A549 treated with AZD2906 at 1 μM for 4 hours (cell line): ENCODE data around the gene HMGN5. TPM values are rescaled to one million over a fixed set of nuclear protein-coding genes. Genes with fewer than 3 reads are reported as not detected.

Experiments
- total RNA-seq: library from RNA; stranded (reverse); fragments of 200-300 nt; extraction: Qiagen RNA extraction; gene quantifications from 5 replicates; pipeline ENCODE4 v1.2.3, GENCODE V29; 2022

The HMGN5 gene, protein sequence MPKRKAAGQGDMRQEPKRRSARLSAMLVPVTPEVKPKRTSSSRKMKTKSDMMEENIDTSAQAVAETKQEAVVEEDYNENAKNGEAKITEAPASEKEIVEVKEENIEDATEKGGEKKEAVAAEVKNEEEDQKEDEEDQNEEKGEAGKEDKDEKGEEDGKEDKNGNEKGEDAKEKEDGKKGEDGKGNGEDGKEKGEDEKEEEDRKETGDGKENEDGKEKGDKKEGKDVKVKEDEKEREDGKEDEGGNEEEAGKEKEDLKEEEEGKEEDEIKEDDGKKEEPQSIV
- total RNA-seq: 1.4 to 3.5 TPM (median 2.3 TPM) in 5 replicates

DNA sequence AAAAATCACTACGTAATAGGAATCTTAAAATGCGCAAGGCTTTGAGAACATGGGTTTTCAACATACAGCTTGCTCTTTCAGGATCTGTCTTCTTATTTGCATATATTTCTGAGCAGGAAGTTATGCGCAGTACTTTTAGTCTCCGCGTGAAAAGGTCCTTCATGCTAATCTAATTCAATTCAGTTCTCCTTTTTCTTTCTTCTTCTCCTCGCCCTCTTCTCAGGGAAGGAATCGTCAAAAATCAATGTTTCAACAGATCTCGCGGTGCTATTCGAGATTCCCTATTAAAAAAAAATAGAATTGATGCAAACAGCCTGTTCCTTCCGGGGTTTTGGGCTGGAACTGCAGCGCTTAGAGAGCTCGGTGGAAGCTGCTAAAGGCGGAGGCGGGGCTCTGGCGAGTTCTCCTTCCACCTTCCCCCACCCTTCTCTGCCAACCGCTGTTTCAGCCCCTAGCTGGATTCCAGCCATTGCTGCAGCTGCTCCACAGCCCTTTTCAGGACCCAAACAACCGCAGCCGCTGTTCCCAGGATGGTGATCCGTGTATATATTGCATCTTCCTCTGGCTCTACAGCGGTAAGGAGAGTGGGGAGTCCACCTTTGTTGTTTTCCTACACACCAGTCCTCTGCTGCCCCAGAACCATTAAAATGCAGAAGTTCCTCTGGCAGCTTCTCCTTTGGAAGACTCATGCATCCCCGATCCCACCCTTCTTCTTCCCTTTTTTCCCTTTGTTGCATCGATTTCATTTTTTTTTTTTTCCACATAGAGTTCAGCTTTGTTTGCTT is at the start of gene HMGN5, which contains the start of gene SH3BGRL:
HMGN5 (minus strand) TSS at position 243 of the 785 bp plus-strand sequence. CDS start 80,364 bp downstream, outside the sequence.
SH3BGRL (plus strand) TSS at position 432 of the 785 bp plus-strand sequence; CDS start at position 531, 99 bp downstream.

Other genes starting within 250 kb of the HMGN5 start
- gene SH3BGRL, start 189 bp upstream of the HMGN5 start, total RNA-seq: 42.2 to 54.1 TPM (median 48.3 TPM) in 5 replicates